PFSK-1 (cell line): ENCODE results near the gene NEUROG2.

Experiments used
- REST ChIP-seq, 2 experiments: IDR thresholded peaks; 2 replicates each; pipeline versions ENCODE4 v1.6.1 to v1.8.0; 2011 to 2012; ENCODE audit warnings: low read depth in 2 of 2, low read length in 2 of 2, control low read depth in 1 of 2, inconsistent platforms in 1 of 2, mild to moderate bottlenecking in 1 of 2, moderate library complexity in 1 of 2; ENCODE audit not compliant: insufficient read depth in 1 of 2
- SIN3A ChIP-seq: IDR thresholded peaks from 2 replicates; pipeline ENCODE4 v1.6.1; 2012; ENCODE audit warnings: mild to moderate bottlenecking, low read length, moderate library complexity, borderline replicate concordance; ENCODE audit not compliant: insufficient read depth

- TF ChIP-seq SIN3A (no peak), REST (IDR thresholded peaks at IDR 0.05; ENCODE audit: insufficient read depth in 1 of 2, low read depth in 2 of 2, low read length in 2 of 2) (no peak)
Observed at GRCh38 chr4:112517067-112517634, 1.2 kb upstream of the NEUROG2 start.
